DMS114 treated with DMSO at 0.1 percent for 48 hours (cell line): ENCODE measurements around the gene GPR78.

Source experiments
- DNase-seq: peaks from one replicate; lab custom pipeline; 2025; ENCODE audit not compliant: unreplicated experiment; lab: John Stamatoyannopoulos, UW

GPR78 gene

GRCh38 chr4:8546766-8547107 is 33.5 kb upstream of the GPR78 start:
- no peak for DNase-seq

GRCh38 chr4:8547108-8547911 is 32.9 kb upstream of the GPR78 start:
- no peak for DNase-seq

DNA sequence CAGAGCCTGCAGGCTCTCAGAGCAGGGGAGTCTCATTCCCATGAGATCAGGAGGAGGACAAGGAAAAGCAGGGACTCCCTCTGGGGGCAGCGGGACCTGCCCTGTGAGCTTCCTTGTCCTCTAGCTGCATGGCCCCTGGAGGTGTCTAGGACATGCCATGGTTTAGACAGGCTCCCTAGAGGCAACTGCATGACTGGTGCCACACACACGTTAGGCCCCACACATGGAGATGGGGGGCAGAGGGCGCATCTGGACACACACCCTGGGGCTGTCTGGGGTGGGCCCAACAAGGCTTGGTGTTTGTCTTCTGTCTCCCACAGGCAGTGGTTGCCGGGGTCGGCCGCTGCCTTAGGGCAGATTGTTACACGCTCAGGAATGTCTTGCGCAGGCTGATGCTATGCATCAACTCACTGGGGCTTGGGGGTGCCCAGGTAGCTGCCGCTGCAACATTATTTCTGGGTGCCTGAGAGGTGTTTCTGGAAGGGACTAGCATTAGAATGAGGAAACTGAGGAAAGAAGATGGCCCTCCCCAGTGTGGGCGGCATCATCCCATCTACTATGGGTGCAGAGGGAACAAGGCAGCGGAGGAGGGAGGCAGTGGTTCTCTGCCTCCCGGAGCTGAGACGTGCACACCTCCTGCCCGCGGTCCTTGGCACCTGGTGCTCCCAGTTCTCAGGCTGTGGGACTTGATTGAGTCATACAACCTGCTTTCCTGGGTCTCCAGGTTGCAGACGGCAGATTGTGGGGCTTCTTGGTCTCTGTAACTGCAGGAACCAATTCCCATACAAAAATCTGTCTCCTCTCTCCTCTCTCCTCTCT is 32.1 kb upstream of the GPR78 start:
- no peak for DNase-seq

- no peak for DNase-seq
These were observed 31.4 kb upstream of the GPR78 start for GRCh38 chr4:8548731-8549351.

- DNase-seq: no peak
These were observed 30.8 kb upstream of the GPR78 start for GRCh38 chr4:8549352-8549931.

- DNase-seq: no peak
These were observed 29.5 kb upstream of the GPR78 start for GRCh38 chr4:8550691-8551090.

DNA sequence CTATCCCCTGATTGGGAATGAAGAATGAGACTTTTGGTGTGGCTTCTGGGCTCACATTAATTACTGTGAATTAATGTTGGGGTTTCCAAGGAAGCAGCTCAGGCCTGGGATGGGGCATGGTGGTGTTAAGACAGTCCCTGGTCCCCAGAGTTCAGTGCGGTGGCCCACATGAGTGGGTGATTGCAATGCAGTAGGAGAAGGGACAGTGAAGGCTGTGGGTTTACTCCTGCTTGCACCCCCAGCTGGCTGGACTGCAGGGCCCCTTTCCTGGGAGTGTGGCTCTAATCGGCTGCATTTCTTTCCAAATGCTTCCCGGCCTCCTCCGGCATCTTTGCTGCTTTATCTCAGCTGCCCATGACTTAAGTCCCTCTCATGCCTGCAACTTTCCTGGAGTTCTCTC is 28.2 kb upstream of the GPR78 start:
- no peak for DNase-seq

GRCh38 chr4:8552581-8553205 is 27.5 kb upstream of the GPR78 start:
- no peak for DNase-seq

- DNase-seq: no peak
These were observed 27.0 kb upstream of the GPR78 start for GRCh38 chr4:8553216-8553615.

GRCh38 chr4:8553991-8554405 is 26.2 kb upstream of the GPR78 start:
- DNase-seq: no peak

GRCh38 chr4:8554555-8555100 is 25.6 kb upstream of the GPR78 start:
- DNase-seq: no peak

GRCh38 chr4:8555716-8556115 is 24.5 kb upstream of the GPR78 start:
- DNase-seq: no peak

DNA sequence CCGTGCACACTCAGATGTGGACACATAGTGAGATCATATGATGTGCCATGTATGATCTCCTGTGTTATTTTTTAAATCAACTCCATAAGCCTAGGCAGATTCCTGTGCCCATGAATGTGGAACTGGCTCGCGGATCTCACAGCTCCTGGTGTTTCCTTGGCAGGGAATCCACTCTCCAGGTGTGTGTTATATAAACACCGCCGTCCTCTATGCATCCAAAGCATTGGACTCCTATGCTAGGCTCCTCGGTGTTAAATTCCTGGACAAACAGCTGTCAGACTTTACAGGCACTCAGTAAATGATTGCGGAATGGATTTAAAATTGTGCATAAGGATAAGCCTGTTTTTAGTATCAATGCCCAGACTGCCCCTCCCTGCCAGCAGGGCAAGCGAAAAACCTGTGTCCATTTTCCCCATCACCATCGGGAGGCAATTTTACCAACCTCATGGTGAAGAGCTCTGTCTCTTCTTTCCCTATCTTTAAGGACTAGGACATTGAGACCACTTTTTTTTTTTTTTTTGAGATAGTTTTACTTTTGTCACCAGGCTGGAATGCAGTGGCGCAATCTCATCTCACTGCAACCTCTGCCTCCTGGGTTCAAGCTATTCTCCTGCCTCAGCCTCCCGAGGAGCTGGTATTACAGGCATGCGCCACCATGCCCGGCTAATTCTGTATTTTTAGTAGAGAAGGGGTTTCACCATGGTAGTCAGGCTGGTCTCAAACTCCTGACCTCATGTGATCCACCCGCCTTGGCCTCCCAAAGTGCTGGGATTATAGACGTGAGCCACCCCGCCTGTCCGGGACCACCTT is 23.6 kb upstream of the GPR78 start:
- no peak for DNase-seq

GRCh38 chr4:8557151-8558076 is 22.8 kb upstream of the GPR78 start:
- DNase-seq: no peak

DNA sequence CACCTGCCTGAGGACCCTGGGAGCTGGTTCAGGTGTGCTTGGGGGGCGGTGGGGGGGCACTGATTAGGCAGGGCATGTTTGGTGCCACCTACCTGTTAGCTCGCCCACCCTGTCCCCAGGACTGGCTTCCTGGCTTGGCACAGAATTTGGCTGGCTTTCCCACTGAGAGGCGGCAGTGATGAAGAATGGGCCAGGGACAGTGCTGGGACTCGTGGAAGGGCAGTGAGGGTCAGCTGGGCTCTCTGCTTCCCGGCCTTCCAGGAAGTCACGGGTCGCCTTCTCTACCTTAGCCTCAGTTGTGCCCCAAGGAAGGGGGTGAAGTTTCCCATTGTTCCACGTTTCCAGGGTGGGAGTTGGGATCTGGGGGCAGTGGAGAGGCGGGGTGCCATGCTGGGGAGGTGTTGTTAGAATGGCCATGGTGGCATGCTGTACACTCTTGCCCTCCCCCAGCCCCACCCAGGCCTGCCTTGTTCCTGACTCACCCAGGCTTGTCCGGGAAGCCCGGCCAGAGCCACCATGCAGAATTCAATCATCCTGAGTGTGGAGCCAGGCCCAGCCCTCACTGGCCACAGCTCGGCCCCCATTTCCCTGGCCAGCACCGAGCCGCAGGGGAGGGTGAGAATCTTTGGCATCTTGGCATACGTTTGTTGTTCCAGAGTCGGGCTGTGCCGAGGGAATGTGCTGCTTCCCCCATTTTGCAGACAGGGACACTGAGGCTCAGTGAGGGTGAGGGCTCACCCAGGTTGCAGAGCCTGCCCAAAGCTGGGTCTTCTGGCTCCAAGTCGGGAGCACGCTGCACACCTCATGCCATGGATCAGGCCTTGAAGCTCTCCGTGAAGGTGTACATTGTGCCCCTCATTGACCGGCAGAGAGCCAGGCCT is 21.9 kb upstream of the GPR78 start:
- no peak for DNase-seq

GRCh38 chr4:8559011-8559410 is 21.2 kb upstream of the GPR78 start:
- DNase-seq: no peak

DNA sequence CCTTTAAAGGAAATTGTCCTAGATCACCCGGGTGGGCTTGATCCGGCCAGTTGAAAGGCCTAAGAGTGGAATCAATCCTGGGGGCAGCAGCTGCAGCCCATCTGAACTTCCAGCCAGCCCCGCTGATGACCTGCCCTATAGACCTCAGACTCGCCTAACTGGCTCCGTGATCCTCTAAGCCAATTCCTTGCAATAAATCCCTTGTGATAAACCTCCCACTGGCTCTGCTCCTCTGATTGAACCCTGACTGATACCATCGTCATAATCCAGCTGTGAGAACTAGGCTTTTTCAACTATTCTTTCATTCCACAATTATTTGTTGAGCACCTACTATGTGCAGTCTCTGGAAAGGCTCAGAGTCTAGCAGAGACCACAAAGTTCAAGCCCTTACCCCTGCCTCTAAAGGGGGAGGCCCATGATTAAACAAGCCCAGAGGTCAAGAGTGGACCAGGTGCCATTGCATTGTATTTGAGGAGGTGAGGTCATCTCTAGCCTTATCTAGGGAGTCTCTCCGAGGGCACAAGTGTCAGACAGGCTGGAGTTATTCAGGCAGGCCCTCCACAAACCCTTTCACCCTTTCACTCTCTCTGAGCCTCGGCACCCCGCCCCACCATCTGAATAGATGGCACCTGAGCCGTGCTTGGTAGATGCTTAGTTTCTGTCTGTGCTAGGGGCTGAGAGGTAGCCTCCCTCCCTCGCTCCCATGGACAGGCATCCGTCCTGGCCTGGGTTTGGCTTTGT is 20.5 kb upstream of the GPR78 start:
- no peak for DNase-seq
